ENCODE data around the gene JPH3.
"Not testable (repeated sequence)": the region's sequence is repeated elsewhere in the genome, so short reads cannot be mapped to it uniquely, and the experiment has no call there.

Gene JPH3

DNA sequence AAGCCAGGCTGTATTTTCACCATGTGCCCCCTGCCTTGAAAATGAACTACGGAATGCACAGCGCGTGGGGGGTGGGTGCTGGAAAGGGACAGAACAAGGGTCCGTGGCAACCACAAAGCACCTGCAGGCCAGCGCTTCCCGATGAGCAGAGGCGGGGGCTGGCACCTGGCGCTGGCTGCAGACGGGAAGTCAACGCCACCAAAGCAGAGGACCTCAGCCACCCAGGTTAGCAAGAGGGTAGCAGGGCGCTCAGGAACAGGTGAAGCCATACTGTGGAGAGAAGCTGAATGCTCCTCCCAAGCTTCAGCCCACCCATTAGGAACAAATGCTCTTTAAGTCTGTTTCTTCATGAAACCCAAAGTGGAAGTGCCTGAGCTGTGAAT lies 98.8 kb downstream of the JPH3 start:
- DNase-seq, result no peak

DNA sequence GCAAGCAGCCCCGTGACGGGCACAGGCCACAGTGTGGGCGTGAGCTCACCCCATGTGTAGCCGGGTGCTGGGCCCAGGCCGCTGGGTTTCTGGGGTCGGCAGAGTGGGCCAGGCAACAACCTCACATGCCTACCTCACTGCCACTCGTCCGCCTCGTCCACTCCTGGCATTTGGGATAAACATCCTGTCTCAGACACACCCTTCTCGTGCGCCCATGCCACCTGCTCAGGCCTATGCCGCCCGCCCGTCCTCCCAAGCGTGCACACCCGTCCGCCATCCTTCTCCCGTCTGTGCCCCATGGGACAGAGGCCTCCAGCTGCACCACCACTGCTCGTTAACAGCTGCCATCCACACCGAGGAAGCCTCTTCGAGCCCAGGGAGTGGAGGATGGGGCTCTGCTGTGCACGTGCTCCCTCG lies 99.2 kb downstream of the JPH3 start:
- no peak for DNase-seq

DNA sequence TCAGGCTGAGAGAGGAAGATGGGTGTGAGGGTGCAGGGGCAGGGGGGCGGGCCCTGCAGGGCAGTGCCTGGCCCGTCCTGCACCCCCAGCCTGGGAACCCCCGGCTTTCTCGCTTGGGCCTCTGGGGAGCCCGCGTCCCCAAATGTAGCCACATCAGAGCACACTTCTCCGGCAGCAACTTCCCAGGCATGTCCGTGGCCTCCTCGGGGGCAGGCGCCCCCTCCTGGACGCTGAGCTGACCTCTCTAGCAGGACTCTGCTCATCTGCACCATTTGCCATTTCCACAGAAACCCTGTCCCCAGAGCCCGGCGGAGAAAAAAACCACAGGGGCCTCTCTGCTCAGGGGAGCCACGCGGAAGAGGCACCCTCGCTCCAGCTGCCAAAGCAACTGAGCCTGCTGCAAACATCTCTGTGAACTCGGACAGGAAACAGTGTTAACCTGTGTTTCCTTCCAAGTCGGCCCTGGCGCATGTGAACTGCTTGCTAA lies 100.1 kb downstream of the JPH3 start:
- peak; percentile 19 for DNase-seq

DNA sequence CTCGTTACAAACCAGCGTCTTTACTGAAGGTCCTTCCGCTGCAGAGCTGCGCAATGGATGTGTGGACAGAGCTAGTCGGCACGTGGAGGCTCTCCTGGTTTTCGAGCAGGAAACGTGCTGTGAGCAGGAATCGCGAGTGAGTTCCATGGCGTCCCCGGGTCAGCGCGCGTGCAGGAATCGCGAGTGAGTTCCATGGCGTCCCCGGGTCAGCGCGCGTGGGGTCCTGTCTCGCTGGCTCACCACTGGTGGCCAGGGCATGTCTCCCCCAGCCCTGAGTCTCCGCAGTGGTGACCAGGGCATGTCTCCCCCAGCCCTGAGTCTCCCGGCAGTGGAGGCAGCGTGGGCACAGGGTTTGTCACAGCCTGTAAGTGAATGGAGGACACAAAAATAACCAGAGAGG lies 100.8 kb downstream of the JPH3 start:
- DNase-seq, result no peak

DNA sequence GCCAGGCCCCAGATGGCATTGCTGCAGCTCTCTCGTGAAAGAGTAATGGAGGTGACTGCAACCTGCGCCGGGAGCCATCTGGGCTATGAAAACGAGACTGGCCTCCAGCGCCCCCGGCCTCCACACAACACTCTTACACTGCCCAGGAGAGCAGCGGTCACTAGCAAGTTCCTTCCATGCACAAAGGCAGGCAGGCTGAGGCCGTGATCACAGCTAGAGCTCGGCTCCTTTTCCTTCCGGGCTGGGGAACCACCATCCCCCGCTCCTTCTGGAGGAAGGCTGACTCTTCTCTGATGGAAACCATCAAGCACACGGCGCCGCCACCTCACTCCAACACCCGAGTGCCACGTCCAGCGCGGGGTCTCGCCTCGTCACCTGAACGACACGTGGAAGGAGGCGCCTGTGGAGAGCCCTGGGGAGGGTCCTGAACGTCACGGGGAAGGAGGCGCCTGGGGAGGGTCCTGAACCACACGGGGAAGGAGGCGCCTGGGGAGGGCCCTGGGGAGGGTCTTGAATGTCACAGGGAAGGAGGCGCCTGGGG lies 101.6 kb downstream of the JPH3 start:
- DNase-seq, result no peak

- DNase-seq, result no peak
Measured at GRCh38 chr16:87704754-87705353, 102.5 kb downstream of the JPH3 start.

- no peak for DNase-seq
Measured at GRCh38 chr16:87705771-87706277, 103.5 kb downstream of the JPH3 start.

DNA sequence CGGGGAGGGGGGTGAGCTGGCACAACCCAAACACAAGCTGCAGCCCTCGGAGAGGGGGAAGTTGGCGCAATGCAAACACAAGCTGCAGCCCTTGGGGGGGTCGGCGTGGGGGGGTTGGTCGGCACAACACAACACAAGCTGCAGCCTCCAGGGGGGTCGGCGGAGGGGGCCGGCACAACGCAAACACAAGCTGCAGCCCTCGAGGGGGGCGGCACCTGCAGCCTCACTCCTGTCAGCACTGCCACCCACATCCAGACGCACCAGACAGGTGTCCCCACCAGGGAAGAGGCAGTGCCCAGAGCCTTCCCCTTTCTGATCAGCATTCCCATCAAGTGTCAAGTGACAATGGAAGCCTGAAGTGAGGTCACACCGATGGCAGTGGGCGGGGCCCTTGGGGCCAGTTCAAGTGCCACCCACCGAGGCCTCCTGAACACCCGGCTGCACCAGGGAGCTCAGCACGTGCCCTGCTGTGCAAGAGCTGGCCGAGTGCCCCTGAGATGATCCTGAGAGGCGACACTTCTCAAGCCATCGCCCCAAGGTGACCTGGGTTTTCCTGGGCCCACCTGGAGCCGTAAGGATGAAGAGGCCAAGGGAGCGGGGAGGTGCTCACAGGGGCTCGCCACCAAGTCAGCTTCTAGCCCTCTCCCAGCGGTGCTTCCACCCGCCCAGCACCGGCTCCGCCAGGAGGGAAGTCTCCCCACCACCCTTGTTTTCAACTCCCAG lies 104.1 kb downstream of the JPH3 start:
- no peak for DNase-seq

GRCh38 chr16:87707097-87707496 lies 104.8 kb downstream of the JPH3 start:
- no peak for DNase-seq

- DNase-seq, result no peak
Measured at GRCh38 chr16:87707714-87708580, 105.6 kb downstream of the JPH3 start.

- DNase-seq, result no peak
Measured at GRCh38 chr16:87708881-87709638, 106.8 kb downstream of the JPH3 start.

GRCh38 chr16:87709677-87710076 lies 107.4 kb downstream of the JPH3 start:
- no peak for DNase-seq

GRCh38 chr16:87710887-87711286 lies 108.6 kb downstream of the JPH3 start:
- DNase-seq, result no peak

- no peak for DNase-seq
Measured at GRCh38 chr16:87712184-87712762, 110.0 kb downstream of the JPH3 start.

DNA sequence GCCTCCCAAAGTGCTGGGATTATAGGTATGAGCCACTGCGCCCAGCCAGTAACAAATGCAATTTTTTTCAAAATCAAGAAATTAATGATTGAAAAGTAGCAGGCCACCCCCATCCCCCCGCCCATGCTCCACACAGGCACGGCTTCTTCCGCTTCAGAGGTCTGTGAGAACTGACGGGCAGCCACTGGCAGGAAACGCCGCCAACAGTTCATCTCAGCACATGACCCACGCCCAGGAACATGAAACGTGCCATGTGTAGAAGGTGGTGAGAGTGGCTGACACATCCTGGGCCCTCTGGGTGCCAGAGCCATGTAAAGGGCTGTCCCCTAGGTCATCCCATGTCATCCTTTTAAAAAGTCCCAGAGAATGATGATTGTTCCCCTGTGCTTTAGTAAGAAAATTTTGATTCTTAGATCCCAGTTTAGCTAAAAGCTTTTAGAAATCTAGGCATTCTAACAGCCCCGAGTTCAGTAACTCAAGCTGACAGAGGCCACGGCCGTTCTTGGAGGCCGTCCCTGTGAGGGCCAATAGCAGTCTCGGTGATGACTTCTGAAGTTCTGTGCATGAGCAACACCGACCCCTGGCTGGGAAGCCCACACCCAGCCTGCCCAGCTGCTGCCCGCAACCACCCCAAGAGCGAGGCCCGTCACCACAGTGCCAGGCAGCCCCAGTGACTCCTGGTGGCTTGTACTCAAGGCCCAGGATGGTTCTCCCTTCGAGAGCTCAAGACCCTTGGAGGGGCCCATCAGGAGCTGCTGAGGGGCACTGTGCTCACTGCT lies 111.3 kb downstream of the JPH3 start:
- no peak for DNase-seq

- DNase-seq, result no peak
Measured at GRCh38 chr16:87715231-87715630, 112.9 kb downstream of the JPH3 start.

- peak; percentile 28 for DNase-seq
Measured at GRCh38 chr16:87715658-87716057, 113.3 kb downstream of the JPH3 start.

DNA sequence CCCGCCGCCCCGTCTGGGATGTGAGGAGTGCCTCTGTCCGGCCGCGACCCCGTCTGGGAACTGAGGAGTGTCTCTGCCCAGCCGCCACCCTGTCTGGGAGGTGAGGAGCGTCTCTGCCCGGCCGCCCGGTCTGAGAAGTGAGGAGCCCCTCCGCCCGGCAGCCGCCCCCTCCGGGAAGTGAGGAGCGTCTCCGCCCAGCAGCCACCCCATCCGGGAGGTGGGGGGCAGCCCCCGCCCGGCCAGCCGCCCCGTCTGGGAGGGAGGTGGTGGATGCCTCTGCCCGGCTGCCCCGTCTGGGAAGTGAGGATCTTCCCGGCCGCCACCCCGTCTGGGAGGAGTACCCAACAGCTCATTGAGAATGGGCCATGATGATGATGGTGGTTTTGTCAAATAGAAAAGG lies 116.5 kb downstream of the JPH3 start:
- DNase-seq, result not testable (repeated sequence)

DNA sequence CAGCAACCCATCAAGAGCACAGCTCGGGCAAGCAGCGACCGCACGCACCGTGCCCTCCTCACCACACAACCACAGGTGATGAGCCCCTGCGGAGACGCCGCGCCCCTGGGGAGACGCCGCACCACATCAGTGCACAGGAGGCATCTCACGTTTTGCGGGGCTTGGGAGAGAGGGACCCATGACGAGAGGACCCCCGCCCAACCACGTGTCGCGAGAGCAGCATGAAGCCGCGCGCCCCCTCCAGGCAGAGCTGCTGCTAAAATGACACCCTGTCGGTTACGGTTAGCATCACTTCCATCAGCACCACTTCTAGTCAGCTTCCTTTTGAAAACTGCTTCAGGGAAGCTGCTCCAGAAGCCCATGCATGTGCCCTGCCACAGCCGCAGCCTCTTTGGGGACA lies 118.1 kb downstream of the JPH3 start:
- no peak for DNase-seq

GRCh38 chr16:87721622-87722585 lies 119.6 kb downstream of the JPH3 start:
- no peak for DNase-seq
